Liver (tissue), 3 donors: Measurements from ENCODE around the gene ARPC3.

Experiments
- CTCF ChIP-seq: fragments of 150-350 bp; IDR thresholded peaks from 2 replicates; pipeline ENCODE4 v1.5.1; 2017; ENCODE audit warnings: improper control_type of control experiment, low read depth, low read length; ENCODE audit not compliant: missing input control
- JUND ChIP-seq, 2 donors: IDR thresholded peaks; 2 replicates each; pipeline ENCODE4 v1.6.1; 2016; ENCODE audit warnings: antibody characterized with exemption in 2 of 2
- REST ChIP-seq: IDR thresholded peaks from 2 replicates; pipeline ENCODE4 v1.6.1; 2016; ENCODE audit warnings: antibody characterized with exemption, mild to moderate bottlenecking
- donor health status: healthy.
- donor health status: healthy.

GRCh38 chr12:110498984-110499706 lies 49.0 kb upstream of the ARPC3 start:
- TF ChIP-seq JUND (IDR thresholded peaks at IDR 0.05) (no peak), REST (no peak), CTCF (no peak)
